Tibial artery (tissue), 4 donors: ENCODE data around the gene GRK4.
A peak's percentile ranks its signal among the peaks of the same experiment; 100 is the strongest.
"Not testable (repeated sequence)": the region's sequence is repeated elsewhere in the genome, so short reads cannot be mapped to it uniquely, and the experiment has no call there.

Source experiments
- DNase-seq, 2 donors: peaks; one replicate each; pipeline ENCODE4 v3.0.0-alpha.2; 2019
- H3K27ac ChIP-seq, 2 donors: fragments of 200-600 bp; sonication (generic) in 1 of 2; 1 replicate in 1 of 2; 2 replicates in 1 of 2; pipeline ENCODE4 v1.5.1; 2018 to 2019; ENCODE audit warnings: mild to moderate bottlenecking in 1 of 2
- H3K27me3 ChIP-seq, 2 donors: fragments of 200-600 bp; sonication (generic) in 1 of 2; one replicate each; pipeline versions ENCODE4 v1.5.1 to v1.6.0; 2016 to 2019
- H3K36me3 ChIP-seq, 3 donors: fragments of 200-600 bp; sonication (generic) in 2 of 3; one replicate each; pipeline ENCODE4 v1.5.1; 2016 to 2019; ENCODE audit warnings: mild to moderate bottlenecking in 2 of 3
- H3K4me1 ChIP-seq, 4 donors: fragments of 200-600 bp; sonication (generic) in 2 of 4; 1 replicate in 3 of 4; 2 replicates in 1 of 4; pipeline ENCODE4 v1.5.1; 2016 to 2019
- H3K4me3 ChIP-seq, 2 donors: fragments of 200-600 bp; sonication (generic) in 1 of 2; 1 replicate in 1 of 2; 2 replicates in 1 of 2; pipeline ENCODE4 v1.5.1; 2018 to 2019; ENCODE audit warnings: mild to moderate bottlenecking in 2 of 2
- H3K9me3 ChIP-seq, 3 donors: fragments of 200-600 bp; sonication (generic) in 1 of 3; one replicate each; pipeline ENCODE4 v1.5.1; 2016 to 2019
- CTCF ChIP-seq, 2 experiments: fragments of 200-600 bp in 1 of 2; fragments of 450-650 bp in 1 of 2; IDR thresholded peaks; one replicate each; pipeline ENCODE4 v1.5.1; 2017 to 2019; ENCODE audit warnings: antibody characterized with exemption in 2 of 2, mild to moderate bottlenecking in 1 of 2, moderate library complexity in 1 of 2
- intact Hi-C: fragments of 100-400 bp; cut with DNase I; formaldehyde crosslinking; loops from one replicate; pipeline ENCODE4 v1.15.0; 2023; ENCODE audit warnings: low total_unique reads

Gene GRK4

GRCh38 chr4:2963175-2963965 is at the start of gene GRK4, which contains the start of gene NOP14:
Gene GRK4, plus strand, starts transcription at chr4:2963571. Its CDS starts 500 bp downstream, at chr4:2964071.
Gene NOP14, minus strand, starts transcription at chr4:2963406. Its CDS starts 87 bp downstream, at chr4:2963319.
- peaks cover 3 to 35% (median 20%) of the 10 kb centered on the region in 4 donors for H3K4me1 ChIP-seq
- no peaks in the 10 kb centered on the region for H3K36me3 ChIP-seq

DNA sequence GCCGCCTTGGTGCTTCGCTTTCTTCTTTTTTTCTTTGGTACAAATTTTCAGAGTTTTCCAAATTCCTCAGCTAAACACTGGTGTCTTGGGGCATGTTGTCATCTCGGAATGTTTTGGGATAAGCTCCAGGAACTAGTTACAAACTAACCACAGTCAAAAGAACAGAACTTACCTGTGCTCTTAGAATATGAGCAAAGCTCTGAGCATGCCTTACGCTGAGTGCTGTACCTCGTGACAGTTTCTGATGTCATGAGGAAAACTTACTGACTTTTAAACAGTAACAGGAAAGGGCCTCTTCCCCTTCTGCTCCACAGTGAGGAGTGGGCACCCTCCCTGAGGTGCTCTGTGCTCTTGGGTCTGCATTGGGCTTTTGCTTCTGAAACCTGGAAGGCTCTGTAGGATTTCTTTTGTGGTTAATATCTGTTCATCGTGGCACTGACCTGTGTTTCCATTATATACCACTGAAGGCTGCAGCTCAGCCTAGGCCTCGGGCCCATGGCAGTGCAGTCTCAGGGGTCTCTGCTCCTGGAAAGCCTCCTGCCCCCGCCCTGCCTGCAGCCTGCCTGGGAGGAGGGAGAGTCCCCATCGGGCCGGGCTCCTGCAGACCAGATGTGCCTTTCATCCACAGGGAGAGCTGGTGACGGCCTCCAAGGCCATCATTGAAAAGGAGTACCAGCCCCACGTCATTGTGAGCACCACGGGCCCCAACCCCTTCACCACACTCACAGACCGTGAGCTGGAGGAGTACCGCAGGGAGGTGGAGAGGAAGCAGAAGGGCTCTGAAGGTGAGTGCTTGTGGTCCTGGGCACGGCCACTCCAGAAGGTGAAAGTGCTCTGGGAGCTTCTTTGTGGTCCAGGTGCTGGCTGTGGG is 48.9 kb upstream of the GRK4 start:
- Histone ChIP-seq H3K9me3 (no peaks in the 10 kb centered on the region), H3K4me1 (peaks cover 0 to 2% (median 0%) of the 10 kb centered on the region in 4 donors), H3K4me3 (no peak overlapping the region), H3K27me3 (no peaks in the 10 kb centered on the region), H3K36me3 (peaks cover 63 to 95% (median 69%) of the 10 kb centered on the region in 3 donors), H3K27ac (no peak overlapping the region)
- no peak for TF ChIP-seq CTCF (IDR thresholded peaks at IDR 0.05)
- intact Hi-C loops, result no loop called here
- DNase-seq, result no peak

More at GRCh38 chr4:2963175-2963965, at the start of gene GRK4, which contains the start of gene NOP14:
- Histone ChIP-seq H3K27me3 (no peaks in the 10 kb centered on the region), H3K4me3 (peak within 1 kb of the TSS; percentile 80 to 82), H3K27ac (peak within 1 kb of the TSS; percentile 80 to 88), H3K9me3 (no peaks in the 10 kb centered on the region)
- peak in 1 of 2 experiments; percentile 28 for TF ChIP-seq CTCF (IDR thresholded peaks at IDR 0.05)
- intact Hi-C loops, result loop anchor here (5.0 kb wide), 1 partner anchor 201 kb away; no protein-coding TSS in a partner anchor
- peak; percentile 96 to 99 for DNase-seq

- H3K9me3 ChIP-seq, result no peaks in the 10 kb centered on the region
- no peaks in the 10 kb centered on the region for H3K27me3 ChIP-seq
- TF ChIP-seq CTCF (IDR thresholded peaks at IDR 0.05), result no peak
- H3K36me3 ChIP-seq, result peaks cover 57 to 84% (median 59%) of the 10 kb centered on the region in 3 donors
- DNase-seq, result no peak
- intact Hi-C loops, result no loop called here
- no peaks in the 10 kb centered on the region for H3K4me1 ChIP-seq
- no peak overlapping the region for H3K4me3 ChIP-seq
- H3K27ac ChIP-seq, result no peak overlapping the region
Measured at GRCh38 chr4:2915789-2916188, 47.6 kb upstream of the GRK4 start.

DNA sequence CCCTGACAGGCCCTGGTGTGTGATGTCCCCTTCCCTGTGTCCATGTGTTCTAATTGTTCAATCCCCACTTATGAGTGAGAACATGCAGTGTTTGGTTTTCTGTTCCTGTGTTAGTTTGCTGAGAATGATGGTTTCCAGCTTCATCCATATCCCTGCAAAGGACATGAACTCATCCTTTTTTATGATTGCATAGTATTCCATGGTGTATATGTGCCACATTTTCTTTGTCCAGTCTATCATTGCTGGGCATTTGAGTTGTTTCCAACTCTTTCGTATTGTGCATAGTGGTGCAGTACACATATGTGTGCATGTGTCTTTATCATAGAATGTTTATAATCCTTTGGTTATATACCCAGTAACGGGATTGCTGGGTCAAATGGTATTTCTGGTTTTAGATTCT is 46.7 kb upstream of the GRK4 start:
- H3K27ac ChIP-seq, DNase-seq, H3K4me1 ChIP-seq, intact Hi-C loops, H3K9me3 ChIP-seq, H3K4me3 ChIP-seq, H3K27me3 ChIP-seq: not testable (repeated sequence)
- H3K36me3 ChIP-seq, result peaks cover 50 to 75% (median 52%) of the 10 kb centered on the region in 3 donors

DNA sequence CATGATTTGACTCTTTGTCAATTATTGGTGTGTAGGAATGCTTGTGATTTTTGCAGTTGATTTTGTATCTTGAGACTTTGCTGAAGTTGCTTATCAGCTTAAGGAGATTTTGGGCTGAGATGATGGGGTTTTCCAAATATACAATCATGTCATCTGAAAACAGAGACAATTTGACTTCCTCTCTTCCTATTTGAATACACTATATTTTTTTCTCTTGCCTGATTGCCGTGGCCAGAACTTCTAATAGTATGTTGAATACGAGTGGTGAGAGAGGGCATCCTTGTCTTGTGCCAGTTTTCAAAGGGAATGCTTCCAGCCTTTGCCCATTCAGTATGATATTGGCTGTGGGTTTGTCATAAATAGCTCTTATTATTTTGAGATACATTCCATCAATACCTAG is 45.1 kb upstream of the GRK4 start:
- H3K36me3 ChIP-seq, result peaks cover 44 to 71% (median 47%) of the 10 kb centered on the region in 3 donors
- H3K27ac ChIP-seq, H3K9me3 ChIP-seq, H3K4me3 ChIP-seq, DNase-seq, intact Hi-C loops, H3K27me3 ChIP-seq, H3K4me1 ChIP-seq: not testable (repeated sequence)

DNA sequence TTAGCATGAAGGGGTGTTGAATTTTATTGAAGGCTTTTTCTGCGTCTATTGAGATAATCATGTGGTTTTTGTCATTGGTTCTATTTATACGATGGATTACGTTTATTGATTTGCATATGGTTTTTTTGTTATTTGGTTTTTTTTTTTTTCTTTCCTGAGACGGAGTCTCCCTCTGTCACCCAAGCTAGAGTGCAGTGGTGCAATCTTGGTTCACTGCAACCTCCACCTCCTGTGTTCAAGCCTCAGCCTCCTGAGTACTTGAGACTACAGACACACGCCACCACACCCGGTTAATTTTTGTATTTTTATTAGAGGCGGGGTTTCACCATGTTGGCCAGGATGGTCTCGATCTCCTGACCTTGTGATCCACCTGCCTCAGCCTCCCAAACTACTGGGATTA is 44.7 kb upstream of the GRK4 start:
- H3K4me3 ChIP-seq, H3K4me1 ChIP-seq, intact Hi-C loops, H3K27me3 ChIP-seq, DNase-seq, H3K9me3 ChIP-seq, H3K27ac ChIP-seq: not testable (repeated sequence)
- H3K36me3 ChIP-seq, result peaks cover 40 to 71% (median 47%) of the 10 kb centered on the region in 3 donors

DNA sequence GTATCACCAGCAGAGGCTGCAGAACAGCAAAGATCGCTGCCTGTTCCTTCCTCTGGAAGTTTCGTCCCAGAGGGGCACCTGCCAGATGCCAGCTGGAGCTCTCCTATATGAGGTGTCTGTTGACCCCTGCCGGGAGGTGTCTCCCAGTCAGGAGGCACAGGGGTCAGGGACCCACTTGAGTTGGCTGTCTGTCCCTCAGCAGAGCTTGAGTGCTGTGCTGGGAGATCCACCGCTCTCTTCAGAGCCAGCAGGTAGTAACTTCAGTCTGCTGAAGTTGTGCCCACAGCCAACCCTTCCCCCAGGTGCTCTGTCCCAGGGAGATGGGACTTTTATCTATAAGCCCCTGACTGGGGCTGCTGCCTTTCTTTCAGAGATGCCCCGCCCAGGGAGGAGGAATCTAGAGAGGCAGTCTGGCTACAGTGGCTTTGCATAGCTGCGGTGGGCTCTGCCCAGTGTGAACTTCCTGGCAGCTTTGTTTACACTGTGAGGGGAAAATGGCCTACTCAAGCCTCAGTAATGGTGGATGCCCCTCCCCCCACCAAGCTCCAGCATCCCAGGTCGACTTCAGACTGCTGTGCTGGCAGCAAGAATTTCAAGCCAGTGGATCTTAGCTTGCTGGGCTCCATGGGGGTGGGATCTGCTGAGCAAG is 40.8 kb upstream of the GRK4 start:
- intact Hi-C loops, result not testable (repeated sequence)

More for the DNA sequence above, 40.8 kb upstream of the GRK4 start:
- H3K36me3 ChIP-seq, result peaks cover 31 to 71% (median 52%) of the 10 kb centered on the region in 3 donors
- H3K27me3 ChIP-seq, H3K4me1 ChIP-seq, H3K27ac ChIP-seq, H3K4me3 ChIP-seq, H3K9me3 ChIP-seq: not testable (repeated sequence)
- peak; percentile 9 to 51 for DNase-seq
